ENCODE measurements around the gene ANKRD33B.

ANKRD33B gene

GRCh38 chr5:10647640-10648039 is 83.8 kb downstream of the ANKRD33B start:
- Histone ChIP-seq H4K20me1 (ENCODE audit: insufficient read depth, low read length) (peaks cover 25% of the 10 kb centered on the region; the same call in 1 of the 2 replicates), H3K4me2 (ENCODE audit: insufficient read depth, low read length) (no peak overlapping the region), H3K9me3 (ENCODE audit: insufficient read depth, low read length, severe bottlenecking) (no peaks in the 10 kb centered on the region), H3K27me3 (ENCODE audit: insufficient read depth, low read length, poor library complexity) (no peaks in the 10 kb centered on the region), H3K36me3 (ENCODE audit: insufficient read depth, low read length) (peaks cover 51% of the 10 kb centered on the region), H3K79me2 (ENCODE audit: insufficient read depth, low read length) (peaks cover 35% of the 10 kb centered on the region), H3K27ac (ENCODE audit: low read length) (no peak overlapping the region), H3K4me1 (ENCODE audit: insufficient read depth, low read length) (no peaks in the 10 kb centered on the region), H3K4me3 (ENCODE audit: low read depth in 1 of 2, low read length in 2 of 2) (no peak overlapping the region), H2AFZ (ENCODE audit: low read depth, low read length) (no peak overlapping the region), H3K9ac (ENCODE audit: low read depth, low read length) (no peak overlapping the region)
- TF ChIP-seq, protein P1, sequence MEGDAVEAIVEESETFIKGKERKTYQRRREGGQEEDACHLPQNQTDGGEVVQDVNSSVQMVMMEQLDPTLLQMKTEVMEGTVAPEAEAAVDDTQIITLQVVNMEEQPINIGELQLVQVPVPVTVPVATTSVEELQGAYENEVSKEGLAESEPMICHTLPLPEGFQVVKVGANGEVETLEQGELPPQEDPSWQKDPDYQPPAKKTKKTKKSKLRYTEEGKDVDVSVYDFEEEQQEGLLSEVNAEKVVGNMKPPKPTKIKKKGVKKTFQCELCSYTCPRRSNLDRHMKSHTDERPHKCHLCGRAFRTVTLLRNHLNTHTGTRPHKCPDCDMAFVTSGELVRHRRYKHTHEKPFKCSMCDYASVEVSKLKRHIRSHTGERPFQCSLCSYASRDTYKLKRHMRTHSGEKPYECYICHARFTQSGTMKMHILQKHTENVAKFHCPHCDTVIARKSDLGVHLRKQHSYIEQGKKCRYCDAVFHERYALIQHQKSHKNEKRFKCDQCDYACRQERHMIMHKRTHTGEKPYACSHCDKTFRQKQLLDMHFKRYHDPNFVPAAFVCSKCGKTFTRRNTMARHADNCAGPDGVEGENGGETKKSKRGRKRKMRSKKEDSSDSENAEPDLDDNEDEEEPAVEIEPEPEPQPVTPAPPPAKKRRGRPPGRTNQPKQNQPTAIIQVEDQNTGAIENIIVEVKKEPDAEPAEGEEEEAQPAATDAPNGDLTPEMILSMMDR (IDR thresholded peaks at IDR 0.05; ENCODE audit: borderline replicate concordance, extremely low read depth, low read length, poor library complexity, severe bottlenecking), result no peak
- no peak for TF ChIP-seq EZH2 (IDR thresholded peaks at IDR 0.05; ENCODE audit: borderline replicate concordance, low read depth, low read length, severe bottlenecking)
- DNase-seq (no peak), ATAC-seq (ENCODE audit: insufficient read depth, low read depth) (no peak)

GRCh38 chr5:10648806-10649665 is 85.2 kb downstream of the ANKRD33B start:
- peaks cover 34% of the 10 kb centered on the region for H3K79me2 ChIP-seq (ENCODE audit: insufficient read depth, low read length)
- ATAC-seq (ENCODE audit: insufficient read depth, low read depth) (no peak), DNase-seq (no peak)
- no peak overlapping the region for H3K4me3 ChIP-seq (ENCODE audit: low read depth in 1 of 2, low read length in 2 of 2)
- H3K4me2 ChIP-seq (ENCODE audit: insufficient read depth, low read length), result no peak overlapping the region
- H3K27ac ChIP-seq (ENCODE audit: low read length), result no peak overlapping the region
- H3K4me1 ChIP-seq (ENCODE audit: insufficient read depth, low read length), result no peaks in the 10 kb centered on the region
- TF ChIP-seq EZH2 (IDR thresholded peaks at IDR 0.05; ENCODE audit: borderline replicate concordance, low read depth, low read length, severe bottlenecking), result no peak
- TF ChIP-seq, protein P1 (IDR thresholded peaks at IDR 0.05; ENCODE audit: borderline replicate concordance, extremely low read depth, low read length, poor library complexity, severe bottlenecking), result no peak
- peaks cover 64% of the 10 kb centered on the region for H3K36me3 ChIP-seq (ENCODE audit: insufficient read depth, low read length)
- H3K27me3 ChIP-seq (ENCODE audit: insufficient read depth, low read length, poor library complexity), result no peaks in the 10 kb centered on the region
- H3K9ac ChIP-seq (ENCODE audit: low read depth, low read length), result no peak overlapping the region
- H4K20me1 ChIP-seq (ENCODE audit: insufficient read depth, low read length), result peaks cover 35% of the 10 kb centered on the region; the same call in 1 of the 2 replicates
- H2AFZ ChIP-seq (ENCODE audit: low read depth, low read length), result no peak overlapping the region
- H3K9me3 ChIP-seq (ENCODE audit: insufficient read depth, low read length, severe bottlenecking), result no peaks in the 10 kb centered on the region

DNA sequence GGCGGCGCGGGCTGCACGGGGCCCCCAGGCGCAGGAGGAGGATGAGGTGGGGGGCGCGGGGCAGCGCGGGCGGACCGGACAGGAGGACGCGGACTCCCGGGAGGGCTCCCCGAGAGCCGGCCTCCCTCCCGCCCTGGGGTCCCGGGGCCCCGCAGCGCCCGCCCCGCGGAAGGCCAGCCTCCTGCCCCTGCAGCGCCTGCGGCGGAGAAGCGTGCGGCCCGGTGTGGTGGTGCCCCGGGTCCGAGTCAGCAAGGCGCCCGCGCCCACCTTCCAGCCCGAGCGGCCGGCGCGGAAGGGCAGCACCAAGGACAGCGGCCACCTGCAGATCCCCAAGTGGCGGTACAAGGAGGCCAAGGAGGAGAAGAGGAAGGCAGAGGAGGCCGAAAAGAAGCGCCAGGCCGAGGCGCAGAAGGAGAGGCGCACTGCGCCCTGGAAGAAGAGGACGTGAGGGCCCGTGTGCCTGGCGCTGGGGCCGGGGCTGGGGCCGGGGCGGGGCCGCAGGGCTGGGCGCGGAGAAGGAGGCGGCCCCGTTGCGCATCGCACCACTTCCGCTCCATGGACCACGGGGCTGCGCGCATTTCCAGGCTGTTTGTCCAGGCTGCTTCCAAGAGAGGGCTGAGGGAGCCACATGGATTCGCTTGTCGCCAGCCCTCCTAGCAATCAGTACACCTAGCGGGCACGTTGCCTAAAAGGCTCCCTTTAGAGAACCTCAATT is 86.0 kb downstream of the ANKRD33B start:
- Histone ChIP-seq H3K36me3 (ENCODE audit: insufficient read depth, low read length) (peaks cover 71% of the 10 kb centered on the region), H4K20me1 (ENCODE audit: insufficient read depth, low read length) (peaks cover 37% of the 10 kb centered on the region; the same call in 1 of the 2 replicates), H3K4me1 (ENCODE audit: insufficient read depth, low read length) (no peaks in the 10 kb centered on the region), H3K79me2 (ENCODE audit: insufficient read depth, low read length) (peaks cover 26% of the 10 kb centered on the region), H3K27me3 (ENCODE audit: insufficient read depth, low read length, poor library complexity) (no peaks in the 10 kb centered on the region), H3K9me3 (ENCODE audit: insufficient read depth, low read length, severe bottlenecking) (no peaks in the 10 kb centered on the region), H3K4me2 (ENCODE audit: insufficient read depth, low read length) (no peak overlapping the region), H3K27ac (ENCODE audit: low read length) (no peak overlapping the region), H3K9ac (ENCODE audit: low read depth, low read length) (no peak overlapping the region), H3K4me3 (ENCODE audit: low read depth in 1 of 2, low read length in 2 of 2) (no peak overlapping the region), H2AFZ (ENCODE audit: low read depth, low read length) (no peak overlapping the region)
- no peak for DNase-seq
- TF ChIP-seq EZH2 (IDR thresholded peaks at IDR 0.05; ENCODE audit: borderline replicate concordance, low read depth, low read length, severe bottlenecking), result no peak
- TF ChIP-seq, protein P1 (IDR thresholded peaks at IDR 0.05; ENCODE audit: borderline replicate concordance, extremely low read depth, low read length, poor library complexity, severe bottlenecking), result no peak
- no peak for ATAC-seq (ENCODE audit: insufficient read depth, low read depth)

Measured in DND-41 (cell line).